HPDE6-E6E7 (cell line): ENCODE results near the gene AMZ2.
"Not testable (repeated sequence)": the region's sequence is repeated elsewhere in the genome, so short reads cannot be mapped to it uniquely, and the experiment has no call there.

Source experiments
- DNase-seq: peaks from one replicate; pipeline ENCODE4 v3.0.0; 2011; ENCODE audit warnings: missing footprints; ENCODE audit errors: extremely low spot score

Gene AMZ2

DNA sequence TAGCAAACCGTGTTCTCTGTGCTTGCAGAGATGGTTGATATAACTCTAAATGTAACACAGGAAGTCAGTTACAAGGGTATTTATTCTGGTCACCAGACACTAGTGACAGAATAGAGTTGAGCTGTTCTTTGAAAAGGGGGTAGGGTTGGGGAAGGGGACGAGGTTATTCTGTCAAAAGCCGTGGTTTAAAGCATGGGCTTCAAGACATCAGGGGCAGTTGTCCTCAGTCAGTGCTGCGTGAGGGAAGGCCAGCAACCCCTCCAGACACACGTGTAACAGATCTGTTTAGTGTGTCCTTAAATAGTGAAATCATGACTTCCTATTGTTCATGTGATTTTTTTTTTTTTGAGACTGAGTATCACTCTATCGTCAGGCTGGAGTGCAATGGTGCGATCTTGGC lies 5.6 kb downstream of the AMZ2 start:
- not testable (repeated sequence) for DNase-seq

DNA sequence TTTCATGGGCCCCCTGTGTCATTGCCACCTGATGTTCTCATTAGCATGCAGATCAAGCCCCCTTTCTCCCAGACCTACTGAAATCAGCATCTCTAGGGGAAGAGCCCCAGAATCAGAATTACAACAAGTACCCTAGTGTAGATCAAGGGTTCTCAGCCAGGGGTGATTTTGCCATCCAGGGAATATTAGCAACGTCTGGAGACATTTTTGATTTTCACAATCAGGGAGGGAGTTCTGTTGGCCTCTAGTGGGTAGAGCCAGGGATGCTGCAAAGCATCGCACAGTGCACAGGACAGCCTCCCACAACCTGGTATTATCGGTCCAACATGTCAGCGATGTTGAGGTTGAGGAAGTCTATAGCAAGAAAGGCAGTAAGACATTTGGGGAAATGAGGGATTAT lies 7.3 kb downstream of the AMZ2 start:
- DNase-seq, result no peak

GRCh38 chr17:68255731-68256538 lies 8.1 kb downstream of the AMZ2 start:
- no peak for DNase-seq

DNA sequence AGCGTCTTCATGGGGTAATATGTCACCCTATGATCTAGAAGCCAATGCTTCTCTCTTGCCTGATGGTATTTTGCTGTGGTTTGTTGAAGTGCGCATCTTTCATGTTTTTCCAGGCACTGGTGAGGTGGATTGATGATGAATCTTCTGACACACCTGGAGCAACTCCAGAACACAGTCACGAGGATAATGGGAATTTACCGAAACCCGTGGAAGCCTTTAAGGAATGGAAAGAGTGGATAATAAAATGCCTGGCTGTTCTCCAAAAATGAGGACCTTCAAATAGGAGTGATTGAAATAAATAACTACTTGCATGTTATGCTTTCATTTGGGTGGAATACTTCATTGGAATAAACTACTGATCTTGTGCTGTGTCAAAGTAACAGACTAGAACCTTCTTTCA lies 8.9 kb downstream of the AMZ2 start:
- DNase-seq, result not testable (repeated sequence)

GRCh38 chr17:68257934-68258333 lies 10.1 kb downstream of the AMZ2 start:
- no peak for DNase-seq

DNA sequence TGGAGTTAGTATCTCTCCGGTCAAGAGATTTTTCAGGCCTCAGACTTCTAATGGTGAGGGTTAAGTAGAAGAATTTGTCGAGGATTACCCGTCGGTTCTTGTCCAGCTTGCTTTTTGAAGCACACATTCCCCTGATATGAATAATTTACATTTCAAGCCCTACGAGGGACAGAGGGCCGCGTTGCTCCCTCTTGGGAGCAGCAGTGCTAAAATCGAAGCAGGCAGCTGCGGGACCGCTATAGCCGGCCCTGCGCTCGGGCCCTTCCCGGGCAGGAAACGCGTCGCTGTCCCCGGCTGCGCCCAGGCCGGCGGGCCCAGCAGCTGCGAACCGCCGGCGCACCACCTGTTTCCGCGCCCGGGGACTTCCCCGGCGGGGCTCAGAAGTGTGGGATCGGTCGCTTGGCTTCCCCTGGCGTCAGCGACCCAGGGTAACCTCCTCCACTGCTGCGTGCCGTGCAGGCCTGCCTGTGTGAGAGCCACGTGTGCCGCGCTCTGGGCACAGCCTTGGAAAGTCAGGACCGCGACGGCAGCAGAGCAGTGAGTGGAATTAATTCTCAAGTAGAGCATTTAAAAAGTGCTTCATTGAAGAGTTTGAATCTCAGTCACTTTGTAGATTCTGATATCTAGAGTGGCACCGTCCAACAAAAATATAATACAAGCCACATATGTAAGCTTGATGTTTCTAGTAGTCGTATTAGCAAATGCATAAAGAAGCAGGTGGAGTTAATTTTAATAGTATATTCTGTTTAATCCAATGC lies 11.2 kb downstream of the AMZ2 start:
- DNase-seq, result not testable (repeated sequence)

DNA sequence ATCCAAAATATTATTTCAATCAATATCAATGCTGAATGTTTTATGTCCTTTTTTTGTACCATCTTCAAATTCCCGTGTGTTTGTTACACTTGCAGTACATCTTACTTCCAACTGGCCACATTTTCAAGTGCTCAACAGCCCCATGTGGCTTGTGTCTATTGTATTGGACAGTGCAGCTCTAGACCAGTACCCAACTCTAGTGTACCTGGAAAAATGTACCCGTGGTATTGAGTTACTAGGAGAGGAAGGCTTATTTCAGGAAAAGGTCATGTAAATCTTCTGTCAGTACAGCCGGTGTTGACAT lies 11.8 kb downstream of the AMZ2 start:
- not testable (repeated sequence) for DNase-seq

- DNase-seq, result no peak
Observed at GRCh38 chr17:68260051-68260762, 12.4 kb downstream of the AMZ2 start.

DNA sequence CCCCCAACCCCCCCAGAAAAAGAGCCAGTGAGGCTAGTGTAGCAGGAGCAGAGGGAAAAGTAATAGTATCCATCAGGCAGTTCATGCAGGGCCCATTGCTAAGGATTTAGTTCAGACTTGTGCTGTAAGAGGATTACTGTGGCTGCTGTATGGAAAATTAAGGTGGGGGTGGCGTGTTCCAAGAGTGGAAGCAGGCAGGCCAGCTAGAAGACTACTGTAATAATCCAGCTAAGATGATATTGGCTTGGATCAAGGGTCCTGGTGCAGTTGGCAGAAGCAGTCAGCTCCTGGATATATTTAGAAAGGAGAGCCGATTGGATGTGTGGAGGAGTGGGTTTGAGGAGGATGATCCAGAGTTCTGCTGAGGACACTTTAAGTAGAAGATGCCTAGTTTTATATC lies 14.6 kb downstream of the AMZ2 start:
- DNase-seq, result not testable (repeated sequence)

DNA sequence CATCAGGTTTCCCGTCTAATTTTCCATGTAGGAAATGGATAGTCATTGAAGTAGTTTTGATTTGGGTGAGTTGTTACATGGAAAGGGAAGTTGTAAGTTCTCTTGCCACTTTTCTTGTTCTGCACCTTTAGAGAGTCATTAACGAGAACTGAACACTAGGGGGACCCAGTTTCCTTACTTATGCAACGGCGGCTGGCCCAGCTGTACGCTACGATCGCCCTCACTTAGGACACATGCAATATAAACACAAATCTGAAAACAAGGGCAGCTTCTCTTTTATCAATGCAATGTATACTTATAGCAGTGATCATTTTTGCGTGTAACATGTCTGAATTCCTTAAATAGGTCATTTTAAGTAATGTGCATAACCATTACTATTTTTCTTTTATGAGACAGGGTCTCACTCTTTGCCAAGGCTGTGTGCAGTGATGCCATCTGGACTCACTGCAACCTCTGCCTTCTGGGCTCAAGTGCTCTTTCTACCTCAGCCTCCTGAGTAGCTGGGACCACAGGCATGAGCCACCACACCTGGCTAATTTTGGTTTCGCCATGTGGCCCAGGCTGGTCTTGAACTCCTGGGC lies 15.3 kb downstream of the AMZ2 start:
- not testable (repeated sequence) for DNase-seq

DNA sequence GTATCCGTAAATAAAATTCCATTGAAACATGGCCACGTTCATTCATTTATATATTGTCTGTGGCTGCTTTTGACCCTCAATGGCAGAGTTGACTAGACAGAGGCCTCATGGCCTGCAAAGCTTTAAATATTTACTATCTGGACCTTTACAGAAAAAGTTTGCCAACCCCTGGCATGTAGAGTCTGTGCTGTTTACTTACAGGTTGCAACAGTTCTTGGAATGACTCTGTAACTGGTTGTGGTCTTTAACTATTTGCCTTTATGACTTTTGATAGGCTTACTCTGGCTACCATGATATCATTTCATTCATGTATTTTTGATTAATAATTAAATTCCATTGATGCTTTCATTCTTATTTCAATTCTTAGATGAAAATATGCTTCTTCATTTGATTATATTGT lies 18.0 kb downstream of the AMZ2 start:
- DNase-seq, result not testable (repeated sequence)

- DNase-seq, result no peak
Observed at GRCh38 chr17:68273722-68274121, 25.9 kb downstream of the AMZ2 start.

DNA sequence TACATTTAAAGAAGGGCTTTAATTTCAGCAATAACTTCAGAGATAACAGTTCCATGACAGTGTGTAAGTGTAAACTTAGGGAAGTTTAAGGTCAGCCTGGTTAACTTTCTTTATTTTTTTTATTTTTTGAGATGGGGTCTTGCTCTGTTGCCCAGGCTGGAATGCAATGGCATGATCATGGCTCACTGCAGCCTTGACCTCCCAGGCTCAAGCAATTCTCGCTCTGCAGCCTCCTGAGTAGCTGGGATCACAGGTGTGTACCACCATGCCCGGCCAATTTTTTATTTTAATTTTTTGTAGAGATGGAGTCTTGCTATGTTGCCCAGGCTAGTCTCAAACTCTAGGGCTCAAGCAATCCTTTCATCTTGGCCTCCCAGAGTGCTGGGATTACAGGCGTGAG lies 28.5 kb downstream of the AMZ2 start:
- not testable (repeated sequence) for DNase-seq

DNA sequence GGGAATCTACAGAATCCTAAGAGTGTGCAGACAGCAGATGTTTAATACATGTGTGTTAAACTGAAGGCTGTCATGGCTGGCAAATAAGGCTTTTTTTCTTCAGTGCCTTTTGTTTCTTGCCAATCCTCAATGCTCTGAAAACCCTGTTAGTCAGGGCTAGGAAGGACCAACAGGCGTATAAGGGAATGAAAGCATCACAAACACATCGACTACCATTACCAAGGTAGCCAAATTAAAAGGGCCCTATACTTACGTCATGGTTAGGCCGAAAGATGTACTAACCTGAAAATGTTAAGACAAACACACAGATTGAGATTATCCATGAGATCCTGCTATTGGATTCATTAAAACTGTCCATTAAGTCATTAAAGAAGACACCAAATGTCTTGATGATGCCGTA lies 30.0 kb downstream of the AMZ2 start:
- DNase-seq, result no peak

GRCh38 chr17:68281965-68282364 lies 34.1 kb downstream of the AMZ2 start:
- DNase-seq, result not testable (repeated sequence)

GRCh38 chr17:68288375-68288774 lies 40.5 kb downstream of the AMZ2 start:
- DNase-seq, result no peak

DNA sequence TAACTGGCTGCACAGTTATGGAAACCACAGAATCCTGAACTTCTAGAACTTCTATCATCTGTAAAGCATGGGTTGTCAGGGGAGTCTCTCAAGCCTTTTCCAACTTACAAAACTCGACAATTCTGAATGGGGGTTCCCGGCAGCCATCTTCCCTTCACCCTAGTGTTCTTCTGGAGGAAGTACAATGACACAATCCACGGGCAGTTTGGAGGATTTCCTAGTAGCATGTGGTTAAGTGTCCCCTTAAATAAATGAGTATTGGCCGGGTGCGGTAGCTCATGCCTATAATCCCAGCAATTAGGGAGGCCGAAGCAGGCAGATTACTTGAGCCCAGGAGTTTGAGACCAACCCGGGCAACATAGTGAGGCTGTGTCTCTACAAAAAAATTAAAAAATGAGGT lies 41.0 kb downstream of the AMZ2 start:
- DNase-seq, result no peak

DNA sequence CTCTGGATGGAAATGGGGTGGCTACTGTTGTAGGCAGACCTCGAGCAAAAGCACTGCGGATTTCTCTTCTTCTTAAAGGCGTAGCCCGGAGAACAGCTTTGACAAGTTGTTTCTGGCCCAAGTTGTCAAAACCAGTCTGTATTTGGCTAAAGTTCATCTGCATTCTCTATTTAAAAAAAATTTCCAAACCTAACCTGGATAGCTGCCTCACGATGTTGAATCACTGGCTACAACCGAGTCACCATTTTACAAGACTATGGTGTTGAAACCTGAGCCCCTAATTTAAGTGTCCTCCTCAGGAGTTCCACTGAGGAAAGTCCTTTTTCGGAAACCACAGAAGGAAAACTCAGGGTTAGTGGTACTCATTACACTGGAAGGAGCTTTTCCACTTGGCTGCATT lies 41.6 kb downstream of the AMZ2 start:
- DNase-seq, result no peak

GRCh38 chr17:68289936-68290267 lies 42.1 kb downstream of the AMZ2 start:
- DNase-seq, result no peak

DNA sequence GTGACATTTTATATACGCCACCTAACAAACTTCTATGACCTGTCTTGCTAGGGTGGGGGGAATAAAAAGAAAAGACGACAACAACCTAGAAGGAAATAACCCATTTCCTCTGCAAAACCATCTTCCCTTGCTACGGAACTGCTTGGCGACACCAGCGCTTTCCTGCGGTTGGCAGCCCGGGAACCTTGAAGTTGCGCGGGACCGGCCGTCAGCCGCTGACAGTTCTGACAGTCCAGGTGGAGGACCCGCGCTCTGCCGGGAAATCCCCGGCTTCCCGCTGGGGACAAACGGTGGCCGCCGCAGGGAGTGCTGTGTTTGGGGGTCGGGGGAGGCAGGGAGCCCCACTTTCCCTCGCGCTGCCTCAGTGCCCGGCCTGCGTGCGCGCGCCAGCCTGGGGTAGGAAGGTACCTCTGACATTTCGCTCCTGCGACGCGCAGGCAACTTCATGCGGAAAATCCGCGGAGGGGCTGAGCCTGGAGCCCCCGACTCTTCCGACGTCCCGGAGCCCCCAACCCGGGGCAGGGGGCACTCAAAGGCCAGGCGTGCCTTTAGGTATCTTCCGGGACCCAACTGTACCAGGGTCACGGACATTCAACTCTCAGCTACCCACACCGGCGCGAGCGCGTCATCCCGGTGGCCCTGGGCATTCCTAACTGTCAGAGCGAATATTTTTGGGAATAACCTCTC lies 42.6 kb downstream of the AMZ2 start:
- DNase-seq, result no peak

- DNase-seq, result no peak
Observed at GRCh38 chr17:68290955-68291835, 43.4 kb downstream of the AMZ2 start, which contains the start of the genes ARSG and SLC16A6. TSS of gene ARSG (plus strand) at chr17:68291495. CDS start at chr17:68307494, 15,999 bp downstream. TSS of gene SLC16A6 (minus strand) at chr17:68291127. CDS start at chr17:68278320, 12,807 bp downstream.
